SK-N-SH (cell line): ENCODE data around the gene ACVRL1.
"Not testable (repeated sequence)": the region's sequence is repeated elsewhere in the genome, so short reads cannot be mapped to it uniquely, and the experiment has no call there.

Experiments
- ELF1 ChIP-seq: IDR thresholded peaks from 2 replicates; pipeline ENCODE4 v1.4.0; 2012
- NFIC ChIP-seq: IDR thresholded peaks from 2 replicates; pipeline ENCODE4 v1.4.0; 2012; ENCODE audit warnings: borderline replicate concordance
- RAD21 ChIP-seq: IDR thresholded peaks from 2 replicates; pipeline ENCODE4 v1.6.1; 2012; ENCODE audit warnings: mild to moderate bottlenecking, low read length
- TAF1 ChIP-seq: IDR thresholded peaks from 2 replicates; pipeline ENCODE4 v1.6.1; 2012; ENCODE audit warnings: low read depth, mild to moderate bottlenecking, low read length, moderate library complexity, borderline replicate concordance
- TCF12 ChIP-seq: IDR thresholded peaks from 2 replicates; pipeline ENCODE4 v1.4.0; 2012
- TF ChIP-seq, protein P1 (sequence below): IDR thresholded peaks from 2 replicates; pipeline ENCODE4 v1.6.1; 2012; ENCODE audit warnings: mild to moderate bottlenecking, low read depth, low read length, moderate library complexity
- TF ChIP-seq, protein P2 (sequence below): fragments of 200-600 bp; sonication (generic); IDR thresholded peaks from 2 replicates; pipeline ENCODE4 v1.6.1; 2017; ENCODE audit warnings: antibody characterized with exemption, mild to moderate bottlenecking, moderate library complexity
- TF ChIP-seq, protein P3 (sequence below): fragments of 150-350 bp; IDR thresholded peaks from 2 replicates; pipeline ENCODE4 v1.6.1; 2016; ENCODE audit warnings: mild to moderate bottlenecking, low read depth, low read length
- TF ChIP-seq, protein P4 (sequence below): fragments of 150-350 bp; IDR thresholded peaks from 2 replicates; pipeline ENCODE4 v1.6.1; 2017; ENCODE audit warnings: antibody characterized with exemption, low read length, low read depth, borderline replicate concordance

DNA sequence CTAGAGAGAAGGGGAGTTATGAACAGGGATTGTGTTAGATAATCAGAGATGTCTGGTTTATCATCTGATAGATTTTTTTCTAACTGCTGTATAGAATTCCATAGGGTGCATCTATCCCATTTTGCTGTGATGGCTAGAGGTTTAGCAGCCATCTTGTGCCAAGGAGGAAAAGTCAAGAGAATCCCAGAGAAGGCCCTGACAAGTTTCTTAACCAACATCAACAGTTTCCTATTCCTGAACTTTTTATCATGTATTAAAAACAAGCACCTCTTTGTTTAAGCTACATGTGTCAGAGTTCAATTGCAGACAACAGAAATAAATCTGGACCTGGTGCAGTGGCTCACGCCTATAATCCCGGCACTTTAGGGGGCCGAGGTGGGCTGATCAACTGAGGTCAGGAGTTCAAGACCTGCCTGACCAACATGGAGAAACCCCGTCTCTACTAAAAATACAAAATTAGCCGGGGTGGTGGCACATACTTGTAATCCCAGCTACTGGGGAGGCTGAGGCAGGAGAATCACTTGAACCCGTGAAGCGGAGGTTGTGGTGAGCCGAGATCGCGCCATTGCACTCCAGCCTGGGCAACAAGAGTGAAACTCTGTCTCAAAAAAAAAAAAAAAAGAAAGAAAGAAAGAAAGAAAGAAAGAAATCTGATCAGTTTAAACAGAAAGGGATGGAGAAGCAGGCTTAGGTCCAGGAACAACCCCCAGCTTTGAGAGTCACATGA, 21.8 kb upstream of the ACVRL1 start:
- TF ChIP-seq, protein P1, sequence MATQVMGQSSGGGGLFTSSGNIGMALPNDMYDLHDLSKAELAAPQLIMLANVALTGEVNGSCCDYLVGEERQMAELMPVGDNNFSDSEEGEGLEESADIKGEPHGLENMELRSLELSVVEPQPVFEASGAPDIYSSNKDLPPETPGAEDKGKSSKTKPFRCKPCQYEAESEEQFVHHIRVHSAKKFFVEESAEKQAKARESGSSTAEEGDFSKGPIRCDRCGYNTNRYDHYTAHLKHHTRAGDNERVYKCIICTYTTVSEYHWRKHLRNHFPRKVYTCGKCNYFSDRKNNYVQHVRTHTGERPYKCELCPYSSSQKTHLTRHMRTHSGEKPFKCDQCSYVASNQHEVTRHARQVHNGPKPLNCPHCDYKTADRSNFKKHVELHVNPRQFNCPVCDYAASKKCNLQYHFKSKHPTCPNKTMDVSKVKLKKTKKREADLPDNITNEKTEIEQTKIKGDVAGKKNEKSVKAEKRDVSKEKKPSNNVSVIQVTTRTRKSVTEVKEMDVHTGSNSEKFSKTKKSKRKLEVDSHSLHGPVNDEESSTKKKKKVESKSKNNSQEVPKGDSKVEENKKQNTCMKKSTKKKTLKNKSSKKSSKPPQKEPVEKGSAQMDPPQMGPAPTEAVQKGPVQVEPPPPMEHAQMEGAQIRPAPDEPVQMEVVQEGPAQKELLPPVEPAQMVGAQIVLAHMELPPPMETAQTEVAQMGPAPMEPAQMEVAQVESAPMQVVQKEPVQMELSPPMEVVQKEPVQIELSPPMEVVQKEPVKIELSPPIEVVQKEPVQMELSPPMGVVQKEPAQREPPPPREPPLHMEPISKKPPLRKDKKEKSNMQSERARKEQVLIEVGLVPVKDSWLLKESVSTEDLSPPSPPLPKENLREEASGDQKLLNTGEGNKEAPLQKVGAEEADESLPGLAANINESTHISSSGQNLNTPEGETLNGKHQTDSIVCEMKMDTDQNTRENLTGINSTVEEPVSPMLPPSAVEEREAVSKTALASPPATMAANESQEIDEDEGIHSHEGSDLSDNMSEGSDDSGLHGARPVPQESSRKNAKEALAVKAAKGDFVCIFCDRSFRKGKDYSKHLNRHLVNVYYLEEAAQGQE: not testable (repeated sequence)
- TF ChIP-seq, protein P2, sequence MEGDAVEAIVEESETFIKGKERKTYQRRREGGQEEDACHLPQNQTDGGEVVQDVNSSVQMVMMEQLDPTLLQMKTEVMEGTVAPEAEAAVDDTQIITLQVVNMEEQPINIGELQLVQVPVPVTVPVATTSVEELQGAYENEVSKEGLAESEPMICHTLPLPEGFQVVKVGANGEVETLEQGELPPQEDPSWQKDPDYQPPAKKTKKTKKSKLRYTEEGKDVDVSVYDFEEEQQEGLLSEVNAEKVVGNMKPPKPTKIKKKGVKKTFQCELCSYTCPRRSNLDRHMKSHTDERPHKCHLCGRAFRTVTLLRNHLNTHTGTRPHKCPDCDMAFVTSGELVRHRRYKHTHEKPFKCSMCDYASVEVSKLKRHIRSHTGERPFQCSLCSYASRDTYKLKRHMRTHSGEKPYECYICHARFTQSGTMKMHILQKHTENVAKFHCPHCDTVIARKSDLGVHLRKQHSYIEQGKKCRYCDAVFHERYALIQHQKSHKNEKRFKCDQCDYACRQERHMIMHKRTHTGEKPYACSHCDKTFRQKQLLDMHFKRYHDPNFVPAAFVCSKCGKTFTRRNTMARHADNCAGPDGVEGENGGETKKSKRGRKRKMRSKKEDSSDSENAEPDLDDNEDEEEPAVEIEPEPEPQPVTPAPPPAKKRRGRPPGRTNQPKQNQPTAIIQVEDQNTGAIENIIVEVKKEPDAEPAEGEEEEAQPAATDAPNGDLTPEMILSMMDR: not testable (repeated sequence)
- TF ChIP-seq, protein P3, sequence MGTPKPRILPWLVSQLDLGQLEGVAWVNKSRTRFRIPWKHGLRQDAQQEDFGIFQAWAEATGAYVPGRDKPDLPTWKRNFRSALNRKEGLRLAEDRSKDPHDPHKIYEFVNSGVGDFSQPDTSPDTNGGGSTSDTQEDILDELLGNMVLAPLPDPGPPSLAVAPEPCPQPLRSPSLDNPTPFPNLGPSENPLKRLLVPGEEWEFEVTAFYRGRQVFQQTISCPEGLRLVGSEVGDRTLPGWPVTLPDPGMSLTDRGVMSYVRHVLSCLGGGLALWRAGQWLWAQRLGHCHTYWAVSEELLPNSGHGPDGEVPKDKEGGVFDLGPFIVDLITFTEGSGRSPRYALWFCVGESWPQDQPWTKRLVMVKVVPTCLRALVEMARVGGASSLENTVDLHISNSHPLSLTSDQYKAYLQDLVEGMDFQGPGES: not testable (repeated sequence)
- not testable (repeated sequence) for TF ChIP-seq RAD21, TAF1, ELF1, NFIC, TCF12
- TF ChIP-seq, protein P4, sequence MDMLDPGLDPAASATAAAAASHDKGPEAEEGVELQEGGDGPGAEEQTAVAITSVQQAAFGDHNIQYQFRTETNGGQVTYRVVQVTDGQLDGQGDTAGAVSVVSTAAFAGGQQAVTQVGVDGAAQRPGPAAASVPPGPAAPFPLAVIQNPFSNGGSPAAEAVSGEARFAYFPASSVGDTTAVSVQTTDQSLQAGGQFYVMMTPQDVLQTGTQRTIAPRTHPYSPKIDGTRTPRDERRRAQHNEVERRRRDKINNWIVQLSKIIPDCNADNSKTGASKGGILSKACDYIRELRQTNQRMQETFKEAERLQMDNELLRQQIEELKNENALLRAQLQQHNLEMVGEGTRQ: not testable (repeated sequence)
